WTC11 (cell line): ENCODE results near the gene MYH9. TPM values are rescaled to one million over a fixed set of nuclear protein-coding genes. Genes with fewer than 3 reads are reported as not detected.

Experiments
- ATAC-seq: fragments of 200-7000 bp; cut with Tn5 transposase; 2 replicates; pipeline ENCODE4 v1.10.0; 2021; ENCODE audit warnings: mild to moderate bottlenecking, moderate library complexity
- CTCF ChIA-PET: fragments of 300-600 bp; sonication (Branson Sonifier 250); formaldehyde crosslinking; loops from one replicate; lab custom pipeline; 2021; ENCODE audit warnings: antibody characterized with exemption; lab: Charles Lee
- POLR2A ChIA-PET: fragments of 350-600 bp; sonication (Branson Sonifier 250); formaldehyde crosslinking; loops from one replicate; lab custom pipeline; 2021; ENCODE audit warnings: antibody characterized with exemption; lab: Charles Lee
- DNase-seq: peaks from one replicate; pipeline ENCODE4 v3.0.0; 2021; ENCODE audit warnings: low spot score
- H3K27ac Mint-ChIP-seq: 2 replicates; pipeline ENCODE4 v1.8.0; 2021; ENCODE audit warnings: mixed read lengths
- H3K27me3 Mint-ChIP-seq: 2 replicates; pipeline ENCODE4 v1.8.0; 2021; ENCODE audit warnings: low read depth, mild to moderate bottlenecking, moderate library complexity, mixed read lengths
- H3K36me3 Mint-ChIP-seq: 2 replicates; pipeline ENCODE4 v1.8.0; 2021; ENCODE audit warnings: mixed read lengths
- H3K4me1 Mint-ChIP-seq: 2 replicates; pipeline ENCODE4 v1.8.0; 2022; ENCODE audit warnings: mixed read lengths
- H3K4me3 Mint-ChIP-seq: 2 replicates; pipeline ENCODE4 v1.8.0; 2021; ENCODE audit warnings: mild to moderate bottlenecking, moderate library complexity, mixed read lengths
- H3K9me3 Mint-ChIP-seq: 2 replicates; pipeline ENCODE4 v1.8.0; 2021; ENCODE audit warnings: mixed read lengths
- ATF2 ChIP-seq: sonication (generic); formaldehyde crosslinking; IDR thresholded peaks from 2 replicates; pipeline ENCODE4 v1.8.1; 2022; ENCODE audit warnings: low read depth, missing genetic modification reagents, borderline replicate concordance
- CREB1 ChIP-seq: sonication (generic); formaldehyde crosslinking; IDR thresholded peaks from 2 replicates; pipeline ENCODE4 v1.8.0; 2023; ENCODE audit warnings: mild to moderate bottlenecking, missing genetic modification reagents
- EMX1 ChIP-seq: fragments of 250-450 bp; sonication (Bioruptor Pico); IDR thresholded peaks from 2 replicates; pipeline ENCODE4 v1.8.0; 2021; ENCODE audit warnings: mild to moderate bottlenecking
- FOXJ3 ChIP-seq: sonication (generic); formaldehyde crosslinking; IDR thresholded peaks from 2 replicates; pipeline ENCODE4 v1.9.0; 2021; ENCODE audit warnings: missing genetic modification reagents, mild to moderate bottlenecking, borderline replicate concordance
- FOXP1 ChIP-seq: sonication (generic); formaldehyde crosslinking; IDR thresholded peaks from 2 replicates; pipeline ENCODE4 v1.8.0; 2022; ENCODE audit warnings: missing genetic modification reagents, mild to moderate bottlenecking, moderate library complexity, borderline replicate concordance
- HMGXB4 ChIP-seq: sonication (generic); formaldehyde crosslinking; IDR thresholded peaks from 2 replicates; pipeline ENCODE4 v1.8.1; 2023; ENCODE audit warnings: mild to moderate bottlenecking, moderate library complexity, missing genetic modification reagents
- JUN ChIP-seq: sonication (generic); formaldehyde crosslinking; IDR thresholded peaks from 2 replicates; pipeline ENCODE4 v1.8.0; 2023; ENCODE audit warnings: mild to moderate bottlenecking, missing genetic modification reagents
- KAT7 ChIP-seq: sonication (generic); formaldehyde crosslinking; IDR thresholded peaks from 2 replicates; pipeline ENCODE4 v1.8.1; 2023; ENCODE audit warnings: missing genetic modification reagents, mild to moderate bottlenecking, borderline replicate concordance
- MXD4 ChIP-seq: fragments of 250-450 bp; sonication (Bioruptor Pico); IDR thresholded peaks from 2 replicates; pipeline ENCODE4 v1.8.0; 2021; ENCODE audit warnings: mild to moderate bottlenecking, moderate library complexity, borderline replicate concordance
- NFE2L1 ChIP-seq: sonication (generic); formaldehyde crosslinking; IDR thresholded peaks from 2 replicates; pipeline ENCODE4 v1.8.1; 2023; ENCODE audit warnings: missing genetic modification reagents
- PRDM15 ChIP-seq: sonication (generic); formaldehyde crosslinking; IDR thresholded peaks from 2 replicates; pipeline ENCODE4 v1.8.0; 2022; ENCODE audit warnings: missing genetic modification reagents
- SMAD3 ChIP-seq: sonication (generic); formaldehyde crosslinking; IDR thresholded peaks from 2 replicates; pipeline ENCODE4 v1.8.0; 2022; ENCODE audit warnings: missing genetic modification reagents, mild to moderate bottlenecking, borderline replicate concordance
- SMAD4 ChIP-seq: sonication (generic); formaldehyde crosslinking; IDR thresholded peaks from 2 replicates; pipeline ENCODE4 v1.8.0; 2022; ENCODE audit warnings: mild to moderate bottlenecking, missing genetic modification reagents
- SP1 ChIP-seq: sonication (generic); formaldehyde crosslinking; conservative IDR thresholded peaks from 2 replicates; pipeline ENCODE4 v1.8.1; 2022; ENCODE audit warnings: missing genetic modification reagents
- TEAD4 ChIP-seq: sonication (generic); formaldehyde crosslinking; IDR thresholded peaks from 2 replicates; pipeline ENCODE4 v1.8.0; 2022; ENCODE audit warnings: mild to moderate bottlenecking, missing genetic modification reagents
- ZMAT4 ChIP-seq: fragments of 250-450 bp; sonication (Bioruptor Pico); IDR thresholded peaks from 2 replicates; pipeline ENCODE4 v1.9.0; 2021; ENCODE audit warnings: mild to moderate bottlenecking
- ZNF317 ChIP-seq: sonication (generic); formaldehyde crosslinking; IDR thresholded peaks from 2 replicates; pipeline ENCODE4 v1.8.1; 2023; ENCODE audit warnings: low read depth, mild to moderate bottlenecking, moderate library complexity, missing genetic modification reagents, borderline replicate concordance
- ZNF423 ChIP-seq: fragments of 250-450 bp; sonication (Bioruptor Pico); IDR thresholded peaks from 2 replicates; pipeline ENCODE4 v2.1.2; 2022; ENCODE audit warnings: mild to moderate bottlenecking, moderate library complexity
- total RNA-seq: library from RNA; stranded (reverse); gene quantifications from 3 replicates; pipeline ENCODE4 v1.2.3, GENCODE V29; 2021

MYH9 gene
- total RNA-seq, 1 experiment from 2014 or later: 277 TPM

GRCh38 chr22:36365020-36365411 lies 22.8 kb downstream of the MYH9 start:
- Mint-ChIP-seq H3K27ac (peak overlapping the region; percentile 99), H3K36me3 (no peaks in the 10 kb centered on the region), H3K9me3 (no peaks in the 10 kb centered on the region), H3K4me1 (peaks cover 96% of the 10 kb centered on the region), H3K4me3 (no peak overlapping the region), H3K27me3 (no peaks in the 10 kb centered on the region)
- ChIA-PET POLR2A (interaction anchor here (0.8 to 1.5 kb wide), 6 partner anchors 10 to 90 kb away, joined by 3 to 5 read pairs (median 4); no protein-coding TSS in a partner anchor), CTCF (interaction anchor here (0.7 to 1.1 kb wide), 8 partner anchors 9 to 224 kb away, joined by 3 to 5 read pairs (median 3); partner anchors contain the start of gene MYH9)
- ATAC-seq: no peak
- TF ChIP-seq ATF2 (CRISPR knock-in tag) (no peak), ZNF423 (CRISPR knock-in tag) (no peak), ZNF317 (CRISPR knock-in tag) (no peak), CREB1 (CRISPR knock-in tag) (no peak), NFE2L1 (CRISPR knock-in tag) (no peak), HMGXB4 (CRISPR knock-in tag) (no peak), KAT7 (no peak)
- TF ChIP-seq, all 79 proteins: peak for 0
- DNase-seq: no peak

- ATAC-seq: no peak
- no peak for TF ChIP-seq MXD4 (CRISPR knock-in tag)
- Mint-ChIP-seq H3K4me3 (peak overlapping the region; percentile 30), H3K4me1 (peaks cover 94% of the 10 kb centered on the region), H3K27me3 (no peaks in the 10 kb centered on the region), H3K27ac (peak overlapping the region; percentile 99), H3K9me3 (no peaks in the 10 kb centered on the region), H3K36me3 (no peaks in the 10 kb centered on the region)
- no peak for DNase-seq
- ChIA-PET POLR2A (interaction anchor here (0.8 to 1.5 kb wide), 5 partner anchors 13 to 90 kb away, joined by 3 to 5 read pairs (median 5); no protein-coding TSS in a partner anchor), CTCF (interaction anchor here (0.7 to 1.6 kb wide), 8 partner anchors 9 to 224 kb away, joined by 3 to 5 read pairs (median 4); partner anchors contain the start of gene MYH9)
These were observed 23.3 kb downstream of the MYH9 start for GRCh38 chr22:36364255-36365019.

- Mint-ChIP-seq H3K27me3 (no peaks in the 10 kb centered on the region), H3K4me1 (peaks cover 95% of the 10 kb centered on the region), H3K4me3 (peak overlapping the region; percentile 30), H3K36me3 (no peaks in the 10 kb centered on the region), H3K27ac (peak overlapping the region; percentile 99), H3K9me3 (no peaks in the 10 kb centered on the region)
- ATAC-seq: no peak
- no peak for DNase-seq
- ChIA-PET CTCF (interaction anchor here (1.6 kb wide), 1 partner anchor 107 kb away, joined by 4 read pairs; no protein-coding TSS in a partner anchor), POLR2A (interaction anchor here (1.2 to 2.3 kb wide), 2 partner anchors 25 to 32 kb away, joined by 5 read pairs; partner anchors contain the start of gene MYH9)
- TF ChIP-seq ZMAT4 (CRISPR knock-in tag) (no peak), TEAD4 (CRISPR knock-in tag) (no peak), EMX1 (CRISPR knock-in tag) (no peak), KAT7 (no peak)
These were observed 24.3 kb downstream of the MYH9 start for GRCh38 chr22:36363349-36363981.

GRCh38 chr22:36362932-36363331 lies 24.8 kb downstream of the MYH9 start:
- Mint-ChIP-seq H3K4me1 (peaks cover 91% of the 10 kb centered on the region), H3K36me3 (no peaks in the 10 kb centered on the region), H3K9me3 (no peaks in the 10 kb centered on the region), H3K27me3 (no peaks in the 10 kb centered on the region), H3K4me3 (no peak overlapping the region), H3K27ac (peak overlapping the region; percentile 99)
- TF ChIP-seq FOXP1 (CRISPR knock-in tag): no peak
- no peak for TF ChIP-seq SMAD3
- no peak for TF ChIP-seq KAT7
- no peak for TF ChIP-seq FOXJ3 (CRISPR knock-in tag)
- no peak for TF ChIP-seq PRDM15 (CRISPR knock-in tag)
- TF ChIP-seq SP1: no peak
- no peak for TF ChIP-seq JUN
- TF ChIP-seq SMAD4 (CRISPR knock-in tag): no peak
- ATAC-seq (no peak), DNase-seq (no peak)
- ChIA-PET POLR2A (interaction anchor here (1.2 to 2.3 kb wide), 2 partner anchors 25 to 31 kb away, joined by 5 read pairs; partner anchors contain the start of gene MYH9), CTCF (interaction anchor here (1.6 kb wide), 1 partner anchor 107 kb away, joined by 4 read pairs; no protein-coding TSS in a partner anchor)
